CD4-positive, alpha-beta T cell treated with Interleukin-21 for 1 hour (primary cell): ENCODE results near the gene CCT7.

ENCODE experiments used
- DNase-seq: peaks from one replicate; pipeline ENCODE4 v3.0.0-alpha.2; 2020

CCT7 gene

DNA sequence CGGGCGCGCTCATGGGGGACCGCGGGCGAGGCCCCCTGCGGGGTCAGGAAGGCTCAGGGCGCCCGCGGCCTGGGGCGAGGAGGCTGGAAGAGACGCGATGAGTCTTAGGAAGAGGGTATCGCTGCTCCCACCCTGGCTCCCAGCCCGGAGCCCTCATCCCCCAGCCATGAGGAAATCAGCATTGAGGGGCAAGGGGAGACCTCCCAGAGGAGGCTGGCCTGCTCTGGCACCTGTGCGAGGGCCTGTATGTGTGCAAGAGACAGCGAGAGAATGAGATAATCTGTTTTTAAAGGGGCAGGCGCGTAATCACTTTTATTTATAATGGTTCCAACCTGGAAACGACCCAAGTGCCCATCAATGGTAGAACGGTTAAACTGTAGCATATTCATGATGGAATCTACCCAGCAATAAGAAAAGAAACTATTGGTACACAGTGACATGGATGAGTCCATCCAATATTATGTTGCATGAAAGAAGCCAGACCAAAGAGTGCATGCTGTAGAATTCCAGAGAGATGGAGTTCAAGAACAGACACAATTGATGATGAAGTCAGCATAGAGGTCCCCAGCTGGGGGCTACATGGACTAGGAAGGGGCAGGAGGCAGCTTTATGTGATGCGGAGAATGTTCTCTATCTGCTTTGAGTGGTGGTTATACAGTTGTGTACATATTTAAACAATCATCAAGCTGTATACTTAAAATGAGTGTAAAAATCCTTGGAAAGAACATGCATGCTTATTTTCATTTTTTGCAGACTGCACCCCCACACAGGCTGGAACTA, 35.8 kb downstream of the CCT7 start:
- DNase-seq = no peak

DNA sequence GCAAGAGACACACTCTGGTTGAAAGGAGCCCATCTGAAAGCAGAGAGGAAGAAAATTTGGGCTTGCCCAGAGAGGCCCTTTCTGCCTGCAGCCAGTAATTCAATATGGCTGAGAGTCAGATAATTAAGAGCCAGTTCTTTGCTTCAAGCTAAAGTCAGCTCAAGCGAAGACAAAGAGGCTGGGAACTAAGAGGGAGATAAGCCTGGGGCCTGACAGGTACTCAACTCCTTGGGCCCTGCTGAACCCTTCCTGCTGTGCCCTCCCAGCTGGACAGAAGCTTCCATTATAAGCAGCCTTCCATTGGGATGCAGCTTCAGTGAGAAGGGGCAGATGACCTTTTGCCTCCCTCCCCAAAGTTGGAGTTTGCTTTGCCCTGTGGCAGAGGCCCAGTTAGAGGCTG, 38.2 kb downstream of the CCT7 start:
- no peak for DNase-seq

DNA sequence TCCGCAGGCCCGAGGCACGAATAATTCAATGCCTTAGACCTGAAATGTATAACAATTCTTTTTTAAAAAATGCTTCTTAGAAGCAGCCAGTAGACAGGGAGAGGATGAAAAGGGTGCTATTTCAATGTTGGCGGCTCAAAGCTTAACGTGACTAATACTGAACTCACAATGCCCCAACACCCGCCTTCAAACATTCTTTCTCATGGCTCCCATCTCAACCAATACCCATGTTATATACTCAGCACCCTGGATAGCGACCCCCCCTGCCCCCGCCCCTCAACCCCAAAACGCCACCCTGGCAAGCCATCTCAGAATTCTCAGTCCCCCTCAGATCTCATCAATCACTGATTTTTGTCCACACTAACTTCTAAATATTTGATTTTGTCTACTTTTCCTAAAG, 45.7 kb downstream of the CCT7 start:
- no peak for DNase-seq

DNA sequence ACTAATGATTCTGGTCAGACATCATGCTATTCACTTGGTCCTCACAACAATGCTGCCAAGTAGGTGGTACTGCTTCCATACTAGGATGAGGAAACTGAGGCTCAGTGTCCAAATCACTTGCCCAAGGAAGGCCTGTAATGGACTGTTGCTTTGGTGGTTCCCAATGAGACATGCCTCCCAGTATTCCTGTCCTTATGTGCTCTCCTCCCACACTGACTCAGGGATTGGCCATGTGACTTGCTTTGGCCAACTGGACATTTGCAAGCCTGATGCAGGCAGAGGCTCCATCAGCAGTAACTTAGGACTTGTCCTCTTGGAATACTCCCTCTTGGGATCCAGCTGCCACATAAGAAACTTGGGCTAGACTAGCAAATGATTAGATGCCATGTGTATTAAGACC, 47.1 kb downstream of the CCT7 start:
- DNase-seq = no peak

DNA sequence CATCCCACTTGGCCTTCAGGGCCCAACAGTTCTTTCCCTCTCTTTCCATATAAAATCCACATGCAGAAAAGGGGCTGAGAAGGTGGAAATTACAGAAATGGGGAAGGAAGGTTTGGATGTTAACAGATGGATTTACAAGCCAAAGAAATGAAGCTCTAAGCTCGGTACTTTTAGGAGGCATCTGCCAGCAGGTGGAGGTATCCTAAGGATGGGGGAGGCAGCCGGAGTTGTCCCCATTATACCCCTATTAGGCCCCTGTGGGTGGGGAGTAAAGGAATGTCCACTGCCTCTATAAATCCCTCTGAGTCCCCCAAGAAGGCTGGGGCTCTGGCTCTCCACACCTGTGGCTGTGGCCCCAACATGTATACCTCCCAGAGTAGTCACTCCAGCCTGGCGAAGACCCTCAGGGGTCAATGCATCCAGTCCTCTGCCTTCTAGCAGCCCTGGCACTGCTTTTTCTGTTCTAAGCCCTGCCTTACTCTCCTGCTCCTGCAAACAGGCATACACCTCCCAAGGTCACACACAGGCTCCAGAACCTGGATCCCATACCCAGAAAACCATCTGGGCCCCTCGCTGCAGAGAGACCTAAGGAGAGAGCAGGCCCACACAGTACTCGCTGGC, 48.9 kb downstream of the CCT7 start:
- DNase-seq = no peak

DNA sequence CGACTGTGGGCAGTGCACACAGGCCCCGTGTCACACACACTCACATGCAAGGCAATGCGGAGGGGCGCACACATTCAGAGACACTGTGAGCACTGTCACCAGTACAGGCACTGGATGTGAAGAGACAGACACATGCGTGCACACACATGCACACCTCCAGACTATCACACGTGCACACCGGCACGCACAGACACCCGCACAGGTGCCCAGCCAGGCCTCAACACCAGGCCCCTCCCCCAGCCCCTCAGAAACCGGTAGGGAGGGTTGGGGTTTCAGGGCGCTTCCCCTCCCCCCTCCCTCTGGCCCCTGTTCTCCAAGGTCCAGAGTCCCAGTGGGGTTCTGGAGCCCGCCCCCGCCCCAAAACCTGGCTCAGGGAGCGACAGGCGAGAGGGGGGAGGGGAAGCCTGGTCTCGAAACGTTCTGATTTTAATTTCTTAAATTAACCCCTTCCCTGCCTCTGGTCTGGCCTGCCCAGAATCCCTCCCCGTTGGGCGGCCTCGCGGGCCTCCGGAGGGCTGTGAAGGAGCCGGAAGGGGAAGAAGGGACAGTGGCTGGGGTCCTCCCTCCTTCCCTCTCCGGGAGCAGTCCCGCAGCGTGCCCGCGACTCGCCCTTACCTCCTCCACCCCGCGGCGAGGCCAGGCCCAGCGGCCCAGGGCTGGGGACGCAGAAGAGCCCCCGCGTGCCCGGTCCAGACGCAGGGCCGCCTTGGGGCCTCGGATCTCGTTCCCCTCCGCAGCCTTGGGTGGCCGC, 49.6 kb downstream of the CCT7 start:
- DNase-seq = no peak

DNA sequence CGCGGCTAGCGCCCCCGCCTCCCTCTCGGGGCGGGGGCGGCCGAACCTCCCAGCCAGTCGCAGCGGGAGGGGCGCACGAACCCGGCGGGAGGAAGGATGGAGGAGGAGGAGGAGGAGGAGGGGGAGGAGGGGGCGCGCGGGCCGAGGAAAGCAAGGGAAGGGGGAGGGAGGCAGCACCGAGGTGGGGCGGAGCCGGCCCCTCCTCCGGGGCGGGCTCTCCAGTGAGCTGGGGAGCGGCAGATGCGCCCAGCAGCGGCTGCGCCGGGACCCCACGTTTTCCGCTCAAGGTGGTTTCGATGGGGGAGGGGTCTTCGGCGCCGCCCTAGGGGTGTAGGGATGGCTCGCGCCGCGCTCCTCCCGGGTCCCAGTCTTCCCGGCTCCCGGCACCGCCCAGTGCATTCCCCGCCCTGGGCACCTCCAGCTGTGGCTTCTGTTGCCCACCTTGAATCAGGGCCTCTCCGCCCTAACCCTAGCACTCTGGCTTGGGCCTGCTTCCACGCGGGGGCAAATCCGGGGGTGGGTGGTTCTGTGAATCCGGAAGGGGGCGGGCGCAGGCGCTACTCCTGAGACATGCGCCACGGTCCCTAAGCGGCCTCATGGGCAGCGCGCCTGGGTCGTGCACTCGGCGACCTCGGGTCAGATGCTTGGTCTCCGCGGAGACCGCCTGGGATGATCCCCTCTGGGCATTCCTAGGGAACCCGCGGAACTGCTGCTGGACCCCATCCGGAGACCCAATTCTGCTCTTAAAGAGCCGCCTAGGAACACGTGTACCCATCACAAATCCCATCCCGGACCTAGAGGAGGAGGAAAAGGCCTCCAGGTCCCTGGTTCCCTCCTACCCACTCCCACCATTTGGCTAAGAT, 50.4 kb downstream of the CCT7 start, which contains the start of gene FBXO41:
Gene FBXO41, minus strand, starts transcription at position 183 of the 863 bp plus-strand sequence. CDS start 14,848 bp downstream, outside the sequence.
- peak; percentile 72 for DNase-seq

DNA sequence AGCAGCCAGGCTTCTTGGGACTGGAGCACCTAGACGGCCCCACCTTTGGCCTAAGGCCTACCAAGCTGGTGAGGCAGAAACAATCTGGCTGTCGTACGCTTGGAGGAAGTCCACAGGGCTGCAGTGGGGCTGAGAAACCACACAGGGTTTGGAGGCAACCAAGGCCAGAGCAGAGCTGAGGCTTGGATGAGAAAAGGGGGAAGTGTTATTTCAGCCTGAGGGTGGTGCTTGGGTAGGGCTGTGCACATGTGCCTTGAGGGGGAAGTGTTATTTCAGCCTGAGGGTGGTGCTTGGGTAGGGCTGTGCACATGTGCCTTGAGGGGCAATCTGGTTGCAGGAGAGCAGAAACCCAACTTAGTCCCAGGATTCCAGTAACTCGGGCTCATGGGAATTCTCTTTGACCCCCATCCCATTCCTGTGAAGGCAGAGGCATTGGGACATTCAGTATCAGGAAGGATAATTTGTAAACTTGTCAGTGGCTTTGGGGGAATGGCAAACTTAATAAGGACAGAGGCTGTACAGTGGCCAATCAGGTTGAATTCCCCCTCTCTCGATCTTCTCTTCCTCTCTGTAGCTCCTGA, 51.1 kb downstream of the CCT7 start:
- DNase-seq = peak; percentile 28

DNA sequence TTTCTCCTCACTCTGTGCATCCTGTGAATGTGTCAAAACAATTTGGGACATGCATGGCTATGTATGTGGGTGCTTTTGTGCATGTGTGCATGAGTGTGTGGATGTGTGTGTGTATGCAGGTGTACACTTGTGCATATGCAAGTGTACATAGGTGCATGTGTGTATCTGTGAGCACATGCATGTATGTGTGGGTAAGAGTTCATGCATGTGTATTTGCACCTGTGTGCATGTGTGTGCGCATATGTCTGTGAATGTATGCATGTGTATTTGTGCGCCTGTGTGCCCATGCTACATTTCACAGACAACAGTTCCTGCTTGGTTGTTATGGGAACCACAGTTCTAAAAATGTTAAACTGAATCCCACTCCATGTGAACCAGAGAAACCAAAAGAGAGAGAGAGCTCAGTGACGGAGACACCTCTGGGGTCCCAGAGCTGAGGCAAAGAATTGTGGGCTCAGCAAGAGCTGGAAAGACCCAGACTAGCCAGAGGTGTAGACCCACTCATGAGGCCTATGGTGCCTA, 52.1 kb downstream of the CCT7 start:
- no peak for DNase-seq

DNA sequence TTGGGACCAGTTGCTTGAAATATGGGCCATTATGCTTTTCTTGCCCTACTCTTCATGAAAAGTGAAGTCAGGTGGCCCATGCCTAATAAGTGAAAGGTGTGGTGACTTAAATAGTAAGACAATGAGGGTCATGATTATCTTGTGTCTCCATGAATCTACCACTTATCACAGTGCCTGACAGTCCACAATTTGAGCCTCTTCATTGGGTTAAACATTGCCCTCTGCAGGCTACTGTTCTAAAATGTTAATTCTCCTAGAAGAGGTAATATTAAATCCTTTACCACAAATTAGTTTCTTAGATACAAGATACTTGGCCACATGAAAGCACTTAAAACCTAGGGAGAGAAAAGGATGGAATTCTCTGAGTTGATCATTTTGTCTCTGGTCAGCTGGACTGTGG, 55.2 kb downstream of the CCT7 start:
- DNase-seq = no peak

DNA sequence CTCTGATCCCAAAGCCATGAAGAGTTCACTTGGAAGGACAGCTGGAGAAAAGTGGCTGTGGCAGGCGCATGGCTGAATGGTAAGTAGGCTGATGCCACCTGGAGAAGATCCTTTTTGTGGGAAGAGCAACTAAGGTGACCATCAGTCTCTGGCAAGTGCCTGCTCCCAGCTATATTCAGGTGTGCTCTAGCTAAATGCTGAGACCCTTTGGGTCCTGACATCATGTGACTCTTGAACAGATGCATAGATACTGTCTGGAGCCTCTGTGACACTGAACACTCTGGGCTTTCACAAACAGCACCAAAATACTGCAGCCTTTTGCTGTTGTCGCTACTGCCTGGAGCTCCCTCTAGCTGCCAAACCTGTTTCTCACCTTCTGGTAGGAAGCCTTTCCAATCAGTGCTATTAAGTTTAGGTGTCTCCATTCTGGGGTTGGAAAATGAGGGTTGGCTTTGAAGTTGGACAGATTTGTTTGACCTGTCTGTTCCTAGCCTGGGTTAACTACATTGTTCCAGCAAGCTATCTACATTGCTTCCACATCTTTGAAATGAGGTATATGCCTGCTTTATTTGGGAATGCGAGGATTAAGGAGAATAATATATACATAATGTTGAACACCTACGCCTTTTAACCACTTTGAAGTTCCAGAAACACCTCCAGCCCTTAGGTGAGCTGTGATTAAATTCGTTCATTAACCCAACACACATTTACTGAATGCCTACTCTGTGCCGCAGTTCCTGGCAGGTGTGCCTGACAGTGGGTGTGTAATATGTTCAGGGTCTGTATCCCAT, 56.1 kb downstream of the CCT7 start:
- peak; percentile 62 for DNase-seq

DNA sequence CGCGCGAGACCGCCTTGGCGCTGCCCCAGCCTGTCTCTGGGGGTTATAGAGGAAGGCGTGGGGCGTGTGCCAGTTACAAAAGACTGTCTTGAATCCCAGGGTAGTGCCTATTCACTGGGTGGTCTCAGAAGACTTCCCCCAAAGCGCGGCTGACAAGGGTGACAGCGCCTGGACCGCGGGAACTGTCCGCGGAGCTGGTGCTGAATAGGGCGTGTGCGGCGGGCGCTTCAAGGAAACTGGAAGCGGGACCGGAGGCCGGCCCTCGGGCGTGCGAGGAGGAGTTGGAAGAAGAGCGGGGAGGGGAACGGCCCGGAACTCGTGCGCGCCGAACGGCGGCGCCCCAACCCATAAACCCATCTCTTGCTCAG, 57.0 kb downstream of the CCT7 start:
- peak; percentile 58 for DNase-seq

DNA sequence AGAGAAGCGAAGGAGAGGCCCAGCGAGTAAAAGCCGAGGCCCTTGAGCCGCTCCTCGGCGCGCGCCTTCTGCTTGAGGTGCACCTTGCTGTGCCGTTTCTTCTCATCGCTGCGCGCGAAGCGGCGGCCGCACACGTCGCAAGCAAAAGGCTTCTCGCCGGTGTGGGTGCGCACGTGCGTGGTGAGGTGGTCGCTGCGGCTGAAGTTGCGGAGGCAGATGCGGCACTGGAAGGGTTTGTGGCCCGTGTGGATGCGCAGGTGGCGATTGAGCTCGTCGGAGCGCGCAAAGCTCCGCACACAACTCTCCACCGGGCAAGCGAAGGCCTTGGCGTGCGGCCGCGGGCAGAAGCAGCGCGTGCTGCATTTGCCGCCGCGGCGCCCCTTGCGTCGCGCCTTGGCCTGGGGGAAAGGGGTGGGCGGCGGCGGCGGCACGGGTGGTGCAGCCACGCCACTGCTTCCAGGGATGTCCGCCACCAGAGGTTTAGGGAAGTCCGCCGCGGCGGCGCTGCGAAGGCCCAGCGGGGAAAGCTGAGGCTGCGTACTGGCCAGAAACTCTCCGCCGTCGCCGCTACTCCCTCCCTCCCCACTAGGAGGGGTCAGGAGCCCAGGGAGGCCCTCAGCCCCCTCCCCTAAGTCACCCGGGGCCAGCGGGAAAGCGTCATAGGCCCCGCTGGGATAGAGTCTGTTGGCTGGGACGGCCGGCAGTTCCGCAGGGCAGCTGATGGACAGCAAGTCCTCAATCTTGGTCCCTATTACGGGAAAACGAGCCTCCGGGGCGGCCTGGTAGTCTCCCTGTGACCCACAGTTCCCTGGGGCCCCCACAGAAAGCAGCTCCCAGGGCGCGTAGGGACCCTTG, 57.6 kb downstream of the CCT7 start:
- no peak for DNase-seq

DNA sequence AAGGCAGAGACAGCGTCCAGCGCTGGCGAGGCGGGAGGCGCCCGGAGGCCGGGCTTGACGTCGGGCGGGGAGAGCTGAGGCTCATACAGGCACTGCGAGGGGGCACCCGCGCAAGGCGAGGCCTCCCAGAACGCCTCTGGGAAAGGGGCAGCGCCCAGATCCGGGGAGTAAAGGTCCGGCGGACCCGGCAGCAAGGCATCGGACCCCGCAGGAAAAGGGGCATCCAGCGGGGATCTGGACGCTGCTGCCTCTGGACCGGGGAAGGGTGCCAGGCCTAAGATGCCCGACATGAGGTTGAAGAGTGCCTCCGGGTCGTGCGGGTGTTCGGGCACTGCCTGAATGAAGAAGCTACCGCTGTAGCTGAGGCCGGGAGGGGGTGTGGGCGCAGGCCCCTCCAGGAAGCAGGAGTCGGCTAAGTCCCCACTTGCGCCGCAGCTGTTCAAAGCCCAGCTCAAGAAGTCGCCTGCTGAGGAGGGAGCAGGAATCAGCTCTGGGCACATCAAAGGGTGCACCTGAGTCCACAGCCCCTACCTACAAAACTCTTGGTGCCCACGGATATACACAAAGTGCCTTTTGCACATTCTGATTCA, 58.3 kb downstream of the CCT7 start:
- DNase-seq = peak; percentile 6

DNA sequence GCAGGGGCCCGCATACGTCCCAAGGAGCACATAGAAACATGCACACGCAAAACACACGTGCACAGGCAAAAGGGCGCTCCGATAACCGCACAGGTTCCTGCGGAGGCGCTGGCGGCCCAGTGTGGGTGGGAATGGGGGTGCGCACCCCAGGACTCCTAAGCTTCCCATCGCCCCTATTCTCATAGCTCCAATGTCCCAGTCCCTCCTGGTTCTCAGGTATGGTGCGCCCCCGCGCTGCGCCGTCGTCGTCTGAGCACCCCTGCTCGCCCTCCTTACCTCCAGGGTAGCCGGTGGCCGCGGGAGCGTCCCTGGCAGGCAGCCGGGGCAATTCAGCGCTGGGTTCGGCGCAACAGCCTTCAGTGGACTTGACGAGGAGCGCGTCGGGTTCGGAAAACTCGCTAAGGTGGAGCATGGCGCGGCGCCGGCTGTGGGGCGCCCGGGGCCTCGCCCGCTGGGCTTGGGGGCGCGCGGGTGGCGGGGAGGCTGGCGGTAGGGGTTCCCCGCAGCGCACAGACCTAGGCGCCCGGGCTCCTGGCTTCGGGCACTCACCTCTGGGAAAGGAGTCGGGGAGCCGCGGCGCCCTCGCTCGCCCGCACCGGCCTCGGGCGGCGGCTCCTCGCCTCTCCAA, 58.9 kb downstream of the CCT7 start:
- DNase-seq = no peak

DNA sequence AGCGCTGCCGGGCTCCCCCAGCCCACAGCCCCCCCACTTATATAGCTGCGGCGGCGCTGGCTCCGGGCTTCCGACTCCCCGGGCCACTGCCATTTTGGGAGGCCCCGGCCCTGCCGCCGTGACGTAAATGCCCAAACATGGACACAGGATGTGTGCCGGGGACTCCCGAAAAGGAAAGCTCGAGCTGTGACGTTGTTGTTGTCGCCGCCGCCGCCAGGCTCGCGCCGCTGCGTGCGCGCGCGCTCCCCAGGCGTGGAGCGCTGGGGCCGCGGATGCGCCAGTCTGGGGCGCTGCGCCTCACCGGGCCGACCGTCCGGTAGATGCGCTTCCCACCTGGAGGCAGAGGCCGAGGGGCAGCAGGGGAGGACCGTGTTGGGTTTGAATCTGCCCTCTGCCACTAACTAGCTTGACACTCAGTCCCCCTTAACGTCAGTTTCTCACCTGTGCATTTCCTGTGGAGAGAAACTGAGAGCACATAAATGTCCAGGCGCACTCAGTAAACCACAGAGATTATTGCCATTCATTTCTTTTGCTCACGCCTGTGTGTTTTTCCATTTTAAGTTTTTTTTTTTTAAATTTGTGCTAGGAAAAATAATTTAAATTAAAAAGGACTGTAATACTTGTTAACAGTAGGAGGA, 59.5 kb downstream of the CCT7 start, which contains the start of gene EGR4:
Gene EGR4, minus strand, starts transcription at position 15 of the 638 bp plus-strand sequence. CDS start 231 bp downstream, outside the sequence.
- DNase-seq = peak; percentile 94

DNA sequence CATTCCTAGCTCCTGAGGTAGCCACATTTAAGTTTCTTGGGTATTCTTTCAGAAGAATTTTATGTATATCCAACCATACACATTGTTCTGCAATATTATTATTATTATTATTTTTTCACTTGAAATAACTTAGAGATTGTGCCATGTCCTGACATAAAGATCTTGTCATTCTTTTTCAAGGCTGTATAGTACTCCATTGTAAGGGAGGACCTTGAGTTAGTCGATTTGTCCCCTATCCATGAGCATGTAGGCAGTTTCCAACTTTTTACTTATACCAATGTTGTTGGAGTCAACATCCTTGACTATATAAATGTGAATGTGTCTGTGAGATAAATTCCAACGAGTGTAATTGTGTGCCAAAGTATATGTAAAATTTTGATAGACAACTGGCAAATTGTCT, 60.1 kb downstream of the CCT7 start:
- no peak for DNase-seq

DNA sequence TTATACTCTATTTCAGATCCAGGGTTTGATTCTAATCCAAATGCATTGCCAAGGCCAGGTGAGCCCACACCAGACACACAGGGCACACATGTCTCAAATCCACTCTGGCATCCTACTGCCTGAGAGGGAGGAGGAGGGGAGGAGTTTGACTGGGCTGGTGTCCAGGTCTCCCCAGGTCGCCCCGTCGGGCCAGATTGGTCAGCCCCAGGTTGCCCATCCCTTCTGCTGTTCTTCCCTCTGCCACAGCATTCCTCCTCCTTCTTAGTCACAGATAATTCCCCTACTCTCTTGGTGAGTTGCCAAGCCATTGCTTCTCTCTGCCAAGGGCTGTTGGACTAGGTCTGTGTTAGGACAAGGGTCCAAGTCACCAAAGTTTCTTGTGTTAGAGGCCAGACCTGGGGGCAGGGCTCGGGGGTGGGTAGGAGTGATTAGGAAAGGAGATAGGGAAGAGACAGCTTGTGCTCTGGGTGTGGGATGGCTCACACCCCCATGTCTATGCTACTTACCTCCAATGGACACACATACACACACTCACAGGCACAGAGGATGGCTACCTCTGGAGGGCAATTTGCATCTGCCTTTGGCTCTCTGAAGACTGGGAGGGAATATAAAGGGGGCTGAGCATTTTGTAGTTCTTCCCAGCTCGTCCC, 61.8 kb downstream of the CCT7 start:
- no peak for DNase-seq
